ENCODE data around the gene PPP1R37.

DNA sequence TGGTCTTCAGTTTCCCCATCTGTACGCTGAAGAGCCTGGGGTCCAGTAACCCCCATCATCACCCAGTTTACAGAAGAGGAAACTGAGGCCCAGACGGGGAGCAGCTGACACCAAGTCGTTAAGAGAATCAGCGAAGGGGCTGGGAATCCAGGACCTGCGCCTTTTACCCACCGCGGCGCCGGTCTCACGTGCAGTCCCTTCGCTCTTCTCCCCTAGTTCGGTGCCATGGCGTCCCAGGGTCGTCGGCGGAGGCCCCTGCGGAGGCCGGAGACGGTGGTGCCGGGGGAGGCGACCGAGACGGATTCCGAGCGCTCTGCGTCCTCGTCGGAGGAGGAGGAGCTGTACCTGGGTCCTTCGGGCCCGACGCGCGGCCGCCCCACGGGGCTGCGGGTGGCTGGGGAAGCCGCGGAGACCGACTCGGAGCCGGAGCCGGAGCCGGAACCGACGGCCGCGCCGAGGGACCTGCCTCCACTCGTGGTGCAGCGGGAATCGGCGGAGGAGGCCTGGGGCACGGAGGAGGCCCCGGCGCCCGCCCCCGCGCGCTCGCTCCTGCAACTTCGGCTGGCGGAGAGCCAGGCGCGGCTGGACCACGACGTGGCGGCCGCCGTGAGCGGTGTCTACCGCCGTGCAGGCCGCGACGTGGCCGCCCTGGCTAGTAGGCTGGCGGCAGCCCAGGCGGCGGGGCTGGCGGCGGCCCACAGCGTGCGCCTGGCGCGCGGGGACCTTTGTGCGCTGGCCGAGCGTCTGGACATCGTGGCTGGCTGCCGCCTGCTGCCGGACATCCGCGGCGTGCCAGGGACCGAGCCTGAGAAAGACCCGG lies 86.3 kb downstream of the PPP1R37 start:
- TF ChIP-seq, protein P1, sequence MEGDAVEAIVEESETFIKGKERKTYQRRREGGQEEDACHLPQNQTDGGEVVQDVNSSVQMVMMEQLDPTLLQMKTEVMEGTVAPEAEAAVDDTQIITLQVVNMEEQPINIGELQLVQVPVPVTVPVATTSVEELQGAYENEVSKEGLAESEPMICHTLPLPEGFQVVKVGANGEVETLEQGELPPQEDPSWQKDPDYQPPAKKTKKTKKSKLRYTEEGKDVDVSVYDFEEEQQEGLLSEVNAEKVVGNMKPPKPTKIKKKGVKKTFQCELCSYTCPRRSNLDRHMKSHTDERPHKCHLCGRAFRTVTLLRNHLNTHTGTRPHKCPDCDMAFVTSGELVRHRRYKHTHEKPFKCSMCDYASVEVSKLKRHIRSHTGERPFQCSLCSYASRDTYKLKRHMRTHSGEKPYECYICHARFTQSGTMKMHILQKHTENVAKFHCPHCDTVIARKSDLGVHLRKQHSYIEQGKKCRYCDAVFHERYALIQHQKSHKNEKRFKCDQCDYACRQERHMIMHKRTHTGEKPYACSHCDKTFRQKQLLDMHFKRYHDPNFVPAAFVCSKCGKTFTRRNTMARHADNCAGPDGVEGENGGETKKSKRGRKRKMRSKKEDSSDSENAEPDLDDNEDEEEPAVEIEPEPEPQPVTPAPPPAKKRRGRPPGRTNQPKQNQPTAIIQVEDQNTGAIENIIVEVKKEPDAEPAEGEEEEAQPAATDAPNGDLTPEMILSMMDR (IDR thresholded peaks at IDR 0.05; ENCODE audit: poor library complexity, severe bottlenecking), result no peak
- TF ChIP-seq POLR2AphosphoS5 (IDR thresholded peaks at IDR 0.05) (no peak), EZH2 (IDR thresholded peaks at IDR 0.05; ENCODE audit: borderline replicate concordance, insufficient read depth, low read length, poor library complexity, severe bottlenecking) (no peak), MXI1 (conservative IDR thresholded peaks at IDR 0.05; ENCODE audit: poor library complexity, severe bottlenecking) (no peak), TAF1 (IDR thresholded peaks at IDR 0.05; ENCODE audit: low read depth) (no peak), RAD21 (conservative IDR thresholded peaks at IDR 0.05) (no peak), SMC3 (conservative IDR thresholded peaks at IDR 0.05; ENCODE audit: poor library complexity) (no peak)
- TF ChIP-seq, protein P2, sequence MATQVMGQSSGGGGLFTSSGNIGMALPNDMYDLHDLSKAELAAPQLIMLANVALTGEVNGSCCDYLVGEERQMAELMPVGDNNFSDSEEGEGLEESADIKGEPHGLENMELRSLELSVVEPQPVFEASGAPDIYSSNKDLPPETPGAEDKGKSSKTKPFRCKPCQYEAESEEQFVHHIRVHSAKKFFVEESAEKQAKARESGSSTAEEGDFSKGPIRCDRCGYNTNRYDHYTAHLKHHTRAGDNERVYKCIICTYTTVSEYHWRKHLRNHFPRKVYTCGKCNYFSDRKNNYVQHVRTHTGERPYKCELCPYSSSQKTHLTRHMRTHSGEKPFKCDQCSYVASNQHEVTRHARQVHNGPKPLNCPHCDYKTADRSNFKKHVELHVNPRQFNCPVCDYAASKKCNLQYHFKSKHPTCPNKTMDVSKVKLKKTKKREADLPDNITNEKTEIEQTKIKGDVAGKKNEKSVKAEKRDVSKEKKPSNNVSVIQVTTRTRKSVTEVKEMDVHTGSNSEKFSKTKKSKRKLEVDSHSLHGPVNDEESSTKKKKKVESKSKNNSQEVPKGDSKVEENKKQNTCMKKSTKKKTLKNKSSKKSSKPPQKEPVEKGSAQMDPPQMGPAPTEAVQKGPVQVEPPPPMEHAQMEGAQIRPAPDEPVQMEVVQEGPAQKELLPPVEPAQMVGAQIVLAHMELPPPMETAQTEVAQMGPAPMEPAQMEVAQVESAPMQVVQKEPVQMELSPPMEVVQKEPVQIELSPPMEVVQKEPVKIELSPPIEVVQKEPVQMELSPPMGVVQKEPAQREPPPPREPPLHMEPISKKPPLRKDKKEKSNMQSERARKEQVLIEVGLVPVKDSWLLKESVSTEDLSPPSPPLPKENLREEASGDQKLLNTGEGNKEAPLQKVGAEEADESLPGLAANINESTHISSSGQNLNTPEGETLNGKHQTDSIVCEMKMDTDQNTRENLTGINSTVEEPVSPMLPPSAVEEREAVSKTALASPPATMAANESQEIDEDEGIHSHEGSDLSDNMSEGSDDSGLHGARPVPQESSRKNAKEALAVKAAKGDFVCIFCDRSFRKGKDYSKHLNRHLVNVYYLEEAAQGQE (IDR thresholded peaks at IDR 0.05; ENCODE audit: borderline replicate concordance), result no peak
